Parathyroid adenoma (tissue), 2 donors: ENCODE results near the gene SHANK1.

Experiments
- H2AFZ ChIP-seq: fragments of 300-600 bp; sonication (generic); one replicate; pipeline ENCODE4 v1.7.0; 2017; ENCODE audit warnings: antibody characterized with exemption, mild to moderate bottlenecking
- H3K27ac ChIP-seq: fragments of 300-600 bp; sonication (generic); one replicate; pipeline ENCODE4 v1.7.0; 2017
- H3K27me3 ChIP-seq: fragments of 300-600 bp; sonication (generic); one replicate; pipeline ENCODE4 v1.7.0; 2017; ENCODE audit warnings: low read length; ENCODE audit not compliant: control insufficient read depth, insufficient read depth
- H3K36me3 ChIP-seq: fragments of 300-600 bp; sonication (generic); one replicate; pipeline ENCODE4 v1.7.0; 2017; ENCODE audit warnings: low read length; ENCODE audit not compliant: control insufficient read depth, insufficient read depth
- H3K4me1 ChIP-seq: fragments of 300-600 bp; sonication (generic); one replicate; pipeline ENCODE4 v1.7.0; 2017; ENCODE audit warnings: control low read depth
- H3K4me2 ChIP-seq: fragments of 300-600 bp; sonication (generic); one replicate; pipeline ENCODE4 v1.7.0; 2017; ENCODE audit warnings: low read length
- H3K4me3 ChIP-seq: fragments of 300-600 bp; sonication (generic); one replicate; pipeline ENCODE4 v1.7.0; 2017; ENCODE audit warnings: low read depth, low read length
- H3K79me2 ChIP-seq: fragments of 300-600 bp; sonication (generic); one replicate; pipeline ENCODE4 v1.7.0; 2017; ENCODE audit warnings: control low read depth
- H3K9ac ChIP-seq: fragments of 300-600 bp; sonication (generic); one replicate; pipeline ENCODE4 v1.7.0; 2017; ENCODE audit warnings: mild to moderate bottlenecking
- H3K9me3 ChIP-seq: fragments of 300-600 bp; sonication (generic); one replicate; pipeline ENCODE4 v1.7.0; 2017; ENCODE audit warnings: low read length; ENCODE audit not compliant: control insufficient read depth
- CTCF ChIP-seq: fragments of 300-600 bp; sonication (generic); IDR thresholded peaks from one replicate; pipeline ENCODE4 v1.7.0; 2017; ENCODE audit warnings: antibody characterized with exemption, mild to moderate bottlenecking
- donor health status: primary hyperparathyroidism.

Gene SHANK1

GRCh38 chr19:50659318-50660087 is 60.1 kb downstream of the SHANK1 start:
- H3K9ac ChIP-seq, result no peak overlapping the region
- H3K4me3 ChIP-seq, result peak overlapping the region; percentile 91

GRCh38 chr19:50658441-50659317 is 60.9 kb downstream of the SHANK1 start:
- no peaks in the 10 kb centered on the region for H3K9me3 ChIP-seq
- H3K4me3 ChIP-seq, result peak overlapping the region; percentile 91
- H2AFZ ChIP-seq, result peak overlapping the region; percentile 95
- H3K79me2 ChIP-seq, result no peaks in the 10 kb centered on the region
- H3K27me3 ChIP-seq, result no peaks in the 10 kb centered on the region
- H3K27ac ChIP-seq, result peak overlapping the region; percentile 99
- peak; percentile 45 for TF ChIP-seq CTCF
- peak overlapping the region; percentile 98 for H3K9ac ChIP-seq
- no peaks in the 10 kb centered on the region for H3K4me1 ChIP-seq
- H3K36me3 ChIP-seq, result no peaks in the 10 kb centered on the region
- peak overlapping the region; percentile 77 for H3K4me2 ChIP-seq

More at GRCh38 chr19:50659318-50660087, 60.1 kb downstream of the SHANK1 start:
- H3K4me2 ChIP-seq, result peak overlapping the region; percentile 77
- H3K9me3 ChIP-seq, result no peaks in the 10 kb centered on the region
- H3K4me1 ChIP-seq, result no peaks in the 10 kb centered on the region
- no peaks in the 10 kb centered on the region for H3K36me3 ChIP-seq
- no peak for TF ChIP-seq CTCF
- no peaks in the 10 kb centered on the region for H3K79me2 ChIP-seq
- H3K27ac ChIP-seq, result no peak overlapping the region
- H2AFZ ChIP-seq, result no peak overlapping the region
- H3K27me3 ChIP-seq, result no peaks in the 10 kb centered on the region

GRCh38 chr19:50657712-50658440 is 61.7 kb downstream of the SHANK1 start:
- H3K79me2 ChIP-seq, result no peaks in the 10 kb centered on the region
- H3K4me1 ChIP-seq, result no peaks in the 10 kb centered on the region
- H3K4me3 ChIP-seq, result peak overlapping the region; percentile 91
- H2AFZ ChIP-seq, result peak overlapping the region; percentile 96
- TF ChIP-seq CTCF, result no peak
- no peaks in the 10 kb centered on the region for H3K36me3 ChIP-seq
- no peaks in the 10 kb centered on the region for H3K9me3 ChIP-seq
- H3K4me2 ChIP-seq, result peak overlapping the region; percentile 96
- H3K27me3 ChIP-seq, result no peaks in the 10 kb centered on the region
- no peak overlapping the region for H3K9ac ChIP-seq
- peak overlapping the region; percentile 99 for H3K27ac ChIP-seq

- no peak overlapping the region for H3K9ac ChIP-seq
These were observed 62.4 kb downstream of the SHANK1 start for GRCh38 chr19:50657222-50657669.

More at GRCh38 chr19:50657222-50657669, 62.4 kb downstream of the SHANK1 start:
- TF ChIP-seq CTCF, result no peak
- Histone ChIP-seq H2AFZ (peak overlapping the region; percentile 96), H3K9me3 (no peaks in the 10 kb centered on the region), H3K4me3 (peak overlapping the region; percentile 80), H3K36me3 (no peaks in the 10 kb centered on the region), H3K79me2 (no peaks in the 10 kb centered on the region), H3K27me3 (no peaks in the 10 kb centered on the region), H3K4me2 (peak overlapping the region; percentile 96), H3K4me1 (no peaks in the 10 kb centered on the region), H3K27ac (peak overlapping the region; percentile 99)
